Caco-2 (cell line): ENCODE data around the gene BARX2. TPM values are rescaled to one million over a fixed set of nuclear protein-coding genes. Genes with fewer than 3 reads are reported as not detected.

Experiments used
- BruUV-seq: library from RNA; stranded (reverse); fragments of 400-500 nt; replicated peaks from 2 replicates; lab custom pipeline; 2021; lab: Mats Ljungman, UMichigan
- CTCF ChIA-PET: fragments of 300-600 bp; sonication (Branson Sonifier 250); formaldehyde crosslinking; loops from one replicate; lab custom pipeline; 2022; ENCODE audit warnings: antibody characterized with exemption; lab: Charles Lee
- POLR2A ChIA-PET: fragments of 300-600 bp; sonication (Branson Sonifier 250); formaldehyde crosslinking; loops from one replicate; lab custom pipeline; 2022; ENCODE audit warnings: antibody characterized with exemption; lab: Charles Lee
- DNase-seq, 2 experiments: peaks; one replicate each; pipeline versions ENCODE4 v3.0.0 to v3.0.0-alpha.2; 2020 to 2022
- H3K27me3 ChIP-seq: replicated peaks from 2 replicates; pipeline ENCODE4 v1.6.0; 2011; ENCODE audit warnings: low read length; ENCODE audit not compliant: control insufficient read depth, insufficient read depth
- H3K36me3 ChIP-seq: 2 replicates; pipeline ENCODE4 v1.5.1; 2011; ENCODE audit warnings: low read length; ENCODE audit not compliant: control insufficient read depth, insufficient read depth
- H3K4me1 ChIP-seq: fragments of 250-450 bp; sonication (Bioruptor Pico); 2 replicates; pipeline ENCODE4 v1.5.1; 2020; ENCODE audit warnings: mild to moderate bottlenecking
- H3K4me3 ChIP-seq: 2 replicates; pipeline ENCODE4 v1.5.1; 2011; ENCODE audit warnings: low read depth, mild to moderate bottlenecking, control low read depth, low read length
- H3K9me3 ChIP-seq: fragments of 250-450 bp; sonication (Bioruptor Pico); 2 replicates; pipeline ENCODE4 v1.5.1; 2020; ENCODE audit warnings: mild to moderate bottlenecking, moderate library complexity
- H3K27ac Mint-ChIP-seq: one replicate; pipeline ENCODE4 v1.8.0; 2022; ENCODE audit warnings: mixed read lengths; ENCODE audit not compliant: unreplicated experiment
- H3K27me3 Mint-ChIP-seq: one replicate; pipeline ENCODE4 v1.8.0; 2022; ENCODE audit warnings: mixed read lengths; ENCODE audit not compliant: insufficient read depth, unreplicated experiment
- H3K36me3 Mint-ChIP-seq: one replicate; pipeline ENCODE4 v1.8.0; 2022; ENCODE audit warnings: mild to moderate bottlenecking, mixed read lengths; ENCODE audit not compliant: insufficient read depth, unreplicated experiment
- H3K4me1 Mint-ChIP-seq: one replicate; pipeline ENCODE4 v1.8.0; 2022; ENCODE audit warnings: low read depth, mixed read lengths; ENCODE audit not compliant: unreplicated experiment
- H3K4me3 Mint-ChIP-seq: one replicate; pipeline ENCODE4 v1.8.0; 2022; ENCODE audit warnings: mild to moderate bottlenecking, moderate library complexity, mixed read lengths; ENCODE audit not compliant: unreplicated experiment
- H3K9me3 Mint-ChIP-seq: one replicate; pipeline ENCODE4 v1.8.0; 2022; ENCODE audit warnings: mixed read lengths; ENCODE audit not compliant: unreplicated experiment
- intact Hi-C: fragments of 100-400 bp; cut with micrococcal nuclease; formaldehyde crosslinking; loops from one replicate; pipeline ENCODE4 v1.10.0; 2022; ENCODE audit not compliant: unreplicated experiment
- total RNA-seq: library from RNA; stranded (reverse); gene quantifications from 2 replicates; pipeline ENCODE4 v1.2.3, GENCODE V29; 2022
- TF ChIP-seq, protein P1 (sequence below), 2 experiments: fragments of 200-600 bp in 1 of 2; IDR thresholded peaks; 1 replicate in 1 of 2; 2 replicates in 1 of 2; pipeline versions ENCODE4 v1.5.1 to v1.8.0; 2011 to 2022; ENCODE audit warnings: antibody characterized with exemption in 1 of 2, control low read depth in 1 of 2, inconsistent platforms in 1 of 2, low read depth in 1 of 2, low read length in 1 of 2, mild to moderate bottlenecking in 1 of 2, moderate library complexity in 1 of 2; ENCODE audit not compliant: insufficient read depth in 1 of 2, severe bottlenecking in 1 of 2, unreplicated experiment in 1 of 2

The BARX2 gene
- total RNA-seq, 1 experiment from 2014 or later: 0.82 TPM

DNA sequence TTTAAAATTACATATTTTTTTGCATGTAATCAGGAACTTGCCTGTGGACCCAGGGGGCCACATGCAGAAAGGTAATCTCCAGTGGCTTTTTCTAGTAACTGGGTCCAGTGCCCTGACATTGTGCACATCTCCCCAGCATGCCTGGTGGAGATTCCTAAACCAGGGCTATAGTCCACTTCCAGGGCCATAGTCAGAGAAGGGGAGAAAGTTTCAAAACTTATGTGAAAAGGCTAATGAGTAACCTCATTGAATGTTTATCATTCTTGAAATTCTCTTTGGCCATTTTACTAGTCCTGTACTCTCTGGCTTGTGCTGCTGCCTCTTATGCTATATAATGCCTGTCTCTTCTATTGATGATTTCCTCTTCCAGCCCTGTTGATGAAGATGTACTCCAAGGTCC lies 47.8 kb downstream of the BARX2 start:
- Histone ChIP-seq H3K27me3 (no peaks in the 10 kb centered on the region), H3K9me3 (no peaks in the 10 kb centered on the region), H3K4me1 (peaks cover 68% of the 10 kb centered on the region), H3K36me3 (no peaks in the 10 kb centered on the region), H3K4me3 (no peak overlapping the region)
- peaks cover 9% of the 10 kb centered on the region for H3K9me3 Mint-ChIP-seq
- H3K4me3 Mint-ChIP-seq: peak overlapping the region; percentile 2
- H3K4me1 Mint-ChIP-seq: peaks cover 54% of the 10 kb centered on the region
- DNase-seq: peak; percentile 59 to 76
- ChIA-PET POLR2A (no interaction called here), CTCF (interaction anchor here (0.7 kb wide), 1 partner anchor 70 kb away, joined by 3 read pairs; no protein-coding TSS in a partner anchor)
- H3K27ac Mint-ChIP-seq: peak overlapping the region; percentile 70
- TF ChIP-seq, protein P1, sequence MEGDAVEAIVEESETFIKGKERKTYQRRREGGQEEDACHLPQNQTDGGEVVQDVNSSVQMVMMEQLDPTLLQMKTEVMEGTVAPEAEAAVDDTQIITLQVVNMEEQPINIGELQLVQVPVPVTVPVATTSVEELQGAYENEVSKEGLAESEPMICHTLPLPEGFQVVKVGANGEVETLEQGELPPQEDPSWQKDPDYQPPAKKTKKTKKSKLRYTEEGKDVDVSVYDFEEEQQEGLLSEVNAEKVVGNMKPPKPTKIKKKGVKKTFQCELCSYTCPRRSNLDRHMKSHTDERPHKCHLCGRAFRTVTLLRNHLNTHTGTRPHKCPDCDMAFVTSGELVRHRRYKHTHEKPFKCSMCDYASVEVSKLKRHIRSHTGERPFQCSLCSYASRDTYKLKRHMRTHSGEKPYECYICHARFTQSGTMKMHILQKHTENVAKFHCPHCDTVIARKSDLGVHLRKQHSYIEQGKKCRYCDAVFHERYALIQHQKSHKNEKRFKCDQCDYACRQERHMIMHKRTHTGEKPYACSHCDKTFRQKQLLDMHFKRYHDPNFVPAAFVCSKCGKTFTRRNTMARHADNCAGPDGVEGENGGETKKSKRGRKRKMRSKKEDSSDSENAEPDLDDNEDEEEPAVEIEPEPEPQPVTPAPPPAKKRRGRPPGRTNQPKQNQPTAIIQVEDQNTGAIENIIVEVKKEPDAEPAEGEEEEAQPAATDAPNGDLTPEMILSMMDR (IDR thresholded peaks at IDR 0.05; ENCODE audit: insufficient read depth in 1 of 2, low read depth in 1 of 2, low read length in 1 of 2, severe bottlenecking in 1 of 2, unreplicated experiment in 1 of 2): no peak
- no TSS peak for BruUV-seq
- intact Hi-C loops: loop anchor here (1.0 kb wide), 3 partner anchors 17 to 47 kb away; no protein-coding TSS in a partner anchor
- H3K36me3 Mint-ChIP-seq: no peaks in the 10 kb centered on the region
- H3K27me3 Mint-ChIP-seq: no peaks in the 10 kb centered on the region

DNA sequence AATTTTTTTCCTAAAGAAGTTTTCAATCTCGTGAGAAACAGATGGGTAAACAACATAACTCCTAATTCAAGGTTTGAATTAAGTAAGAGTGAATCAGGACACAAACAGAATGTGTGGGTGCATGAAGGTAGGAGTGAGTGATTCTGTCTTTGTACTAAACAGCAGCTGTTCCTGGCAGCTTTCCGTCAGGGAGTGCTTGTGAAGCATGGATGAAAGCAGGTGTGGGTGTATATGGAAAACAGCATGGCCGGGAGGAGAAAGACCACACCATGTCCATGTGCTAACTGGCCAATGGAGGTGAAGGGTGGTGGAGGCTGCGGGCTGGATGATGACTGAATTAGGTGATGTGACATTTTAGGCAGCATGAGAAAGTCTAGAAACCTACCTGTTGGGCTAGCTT lies 49.6 kb downstream of the BARX2 start:
- Mint-ChIP-seq H3K9me3 (peaks cover 10% of the 10 kb centered on the region), H3K27ac (no peak overlapping the region), H3K4me3 (no peak overlapping the region), H3K4me1 (peaks cover 57% of the 10 kb centered on the region), H3K36me3 (no peaks in the 10 kb centered on the region), H3K27me3 (no peaks in the 10 kb centered on the region)
- H3K27me3 ChIP-seq: no peaks in the 10 kb centered on the region
- CTCF ChIA-PET: interaction anchor here (0.6 to 1.8 kb wide), 2 partner anchors 50 to 131 kb away, joined by 4 to 9 read pairs; partner anchors contain the start of gene BARX2
- no peak overlapping the region for H3K4me3 ChIP-seq
- POLR2A ChIA-PET: no interaction called here
- intact Hi-C loops: no loop called here
- TF ChIP-seq, protein P1 (IDR thresholded peaks at IDR 0.05; ENCODE audit: insufficient read depth in 1 of 2, low read depth in 1 of 2, low read length in 1 of 2, severe bottlenecking in 1 of 2, unreplicated experiment in 1 of 2): no peak
- H3K4me1 ChIP-seq: peaks cover 73% of the 10 kb centered on the region
- BruUV-seq: no TSS peak
- H3K36me3 ChIP-seq: no peaks in the 10 kb centered on the region
- no peaks in the 10 kb centered on the region for H3K9me3 ChIP-seq
- no peak for DNase-seq

DNA sequence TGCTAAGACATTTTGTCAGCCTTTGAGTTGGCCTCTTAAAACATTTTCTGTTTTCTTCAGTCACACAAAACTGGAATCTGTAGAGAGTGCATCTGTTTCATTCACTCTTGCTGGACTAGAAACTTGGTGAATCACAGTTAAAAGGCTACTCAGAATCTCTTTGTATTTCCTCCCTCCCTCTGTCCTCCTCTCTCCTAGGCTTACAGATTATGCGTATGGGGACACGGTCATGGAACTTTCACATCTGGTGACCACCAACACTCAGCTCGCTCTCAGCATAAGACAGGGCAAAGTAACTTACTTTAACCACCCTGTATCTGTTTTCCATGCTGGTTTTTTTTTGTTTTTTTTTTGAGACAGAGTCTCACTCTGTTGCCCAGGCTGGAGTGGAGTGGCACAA lies 50.4 kb downstream of the BARX2 start:
- Histone ChIP-seq H3K9me3 (peaks cover 3% of the 10 kb centered on the region; the same call in 1 of the 2 replicates), H3K36me3 (no peaks in the 10 kb centered on the region), H3K4me3 (no peak overlapping the region), H3K27me3 (no peaks in the 10 kb centered on the region), H3K4me1 (peaks cover 65% of the 10 kb centered on the region)
- TF ChIP-seq, protein P1 (IDR thresholded peaks at IDR 0.05; ENCODE audit: insufficient read depth in 1 of 2, low read depth in 1 of 2, low read length in 1 of 2, severe bottlenecking in 1 of 2, unreplicated experiment in 1 of 2): no peak
- ChIA-PET CTCF (interaction anchor here (1.0 kb wide), 1 partner anchor 110 kb away, joined by 3 read pairs; no protein-coding TSS in a partner anchor), POLR2A (no interaction called here)
- H3K36me3 Mint-ChIP-seq: no peaks in the 10 kb centered on the region
- H3K4me3 Mint-ChIP-seq: no peak overlapping the region
- H3K4me1 Mint-ChIP-seq: peaks cover 50% of the 10 kb centered on the region
- H3K27ac Mint-ChIP-seq: no peak overlapping the region
- no peaks in the 10 kb centered on the region for H3K27me3 Mint-ChIP-seq
- intact Hi-C loops: loop anchor here (2.0 kb wide), 1 partner anchor 77 kb away; no protein-coding TSS in a partner anchor
- no TSS peak for BruUV-seq
- DNase-seq: no peak
- H3K9me3 Mint-ChIP-seq: peaks cover 18% of the 10 kb centered on the region
